Psoas muscle (tissue), 8 donors: Measurements from ENCODE around the gene TMEFF2. TPM values are rescaled to one million over a fixed set of nuclear protein-coding genes. Genes with fewer than 3 reads are reported as not detected.

Experiments used
- ATAC-seq, 4 donors: fragments of 200-7000 bp; cut with Tn5 transposase; one replicate each; pipeline ENCODE4 v1.9.1; 2020; ENCODE audit warnings: moderate library complexity in 3 of 4, mild to moderate bottlenecking in 2 of 4
- DNase-seq, 2 donors: peaks; one replicate each; pipeline ENCODE4 v3.0.0-alpha.2; 2020
- H3K27ac ChIP-seq: fragments of 200-600 bp; one replicate; pipeline ENCODE4 v1.8.0; 2022
- H3K27me3 ChIP-seq, 3 donors: fragments of 200-600 bp in 1 of 3; one replicate each; pipeline versions ENCODE4 v1.6.1 to v1.8.0; 2013 to 2022; ENCODE audit warnings: low read length in 2 of 3, mild to moderate bottlenecking in 2 of 3, moderate library complexity in 1 of 3; ENCODE audit not compliant: insufficient read depth in 3 of 3
- H3K36me3 ChIP-seq, 2 donors: fragments of 200-600 bp in 1 of 2; one replicate each; pipeline versions ENCODE4 v1.6.1 to v1.8.0; 2013 to 2022; ENCODE audit warnings: low read depth in 1 of 2, mild to moderate bottlenecking in 1 of 2, moderate library complexity in 1 of 2; ENCODE audit not compliant: insufficient read depth in 1 of 2
- H3K4me1 ChIP-seq: fragments of 200-600 bp; one replicate; pipeline ENCODE4 v1.8.0; 2022
- H3K4me3 ChIP-seq: fragments of 200-600 bp; one replicate; pipeline ENCODE4 v1.8.0; 2022; ENCODE audit warnings: mild to moderate bottlenecking
- H3K9me3 ChIP-seq: fragments of 200-600 bp; one replicate; pipeline ENCODE4 v1.8.0; 2022
- CTCF ChIP-seq: fragments of 200-600 bp; IDR thresholded peaks from one replicate; pipeline ENCODE4 v1.8.0; 2022; ENCODE audit warnings: antibody characterized with exemption
- WGBS, 3 donors: extraction: QIAGEN DNeasy Blood & Tissue Kit; methylation state at CpG; one replicate each; pipeline versions ENCODE4 v1.1.6 to v1.1.7; 2013; 5-methylcytosine and 5-hydroxymethylcytosine counted together
- intact Hi-C, 2 donors: fragments of 100-400 bp; cut with DNase I; formaldehyde crosslinking; loops; one replicate each; pipeline versions ENCODE4 v1.11.0 to v1.14.2; 2022
- polyA plus RNA-seq, 3 donors: library from polyadenylated mRNA; stranded (reverse); fragments of 200-250 nt; gene quantifications; one replicate each; pipeline ENCODE4 v1.2.3, GENCODE V29; 2013
- total RNA-seq, 4 donors: library from RNA; stranded (reverse); fragmentation: NEBNext Ultra II Directional in 2 of 4; extraction: Animal tissue kit (Norgen Biotek cat#: 25700) in 2 of 4; gene quantifications; one replicate each; pipeline versions ENCODE4 v1.2.1 to v1.2.4, GENCODE V29; 2021 to 2023
- donor health status: healthy with polysubstance abuse.
- donor health status: DM: no; HTN: no; CAD: no; lungs with moderate emphysema.
- donor health status: Bipolar disorder and iron deficiency.
- donor health status: healthy.
- donor health status: DM: yes; HTN: yes; CAD: no.
- donor health status: DM: no; HTN: no; CAD: no.
- donor health status: DM: no; HTN: no; CAD: no.
- donor health status: DM: yes; HTN: yes; CAD: no.

The TMEFF2 gene
- total and polyA plus RNA-seq, 7 donors = 0.07 to 0.47 (median 0.16) TPM; not detected in 4

- Histone ChIP-seq H3K9me3 (no peaks in the 10 kb centered on the region), H3K27ac (no peak overlapping the region), H3K4me3 (no peak overlapping the region), H3K36me3 (no peaks in the 10 kb centered on the region), H3K27me3 (no peaks in the 10 kb centered on the region), H3K4me1 (peaks cover 4% of the 10 kb centered on the region)
- 78 to 83% (median 81%) methylated on average over 3 of the region's 3 CpGs for WGBS, 3 donors
- ATAC-seq = no peak
- TF ChIP-seq CTCF = no peak
- intact Hi-C loops = no loop called here
- no peak for DNase-seq
These were observed 44.6 kb downstream of the TMEFF2 start for GRCh38 chr2:192150166-192150565.

GRCh38 chr2:192148620-192149321 lies 46.0 kb downstream of the TMEFF2 start:
- ATAC-seq (no peak), DNase-seq (no peak)
- no peaks in the 10 kb centered on the region for H3K9me3 ChIP-seq
- intact Hi-C loops = no loop called here
- WGBS, 3 donors = 43 to 50% (median 44%) methylated on average over 5 of the region's 5 CpGs
- H3K4me1 ChIP-seq = peaks cover 4% of the 10 kb centered on the region
- no peak for TF ChIP-seq CTCF
- no peak overlapping the region for H3K4me3 ChIP-seq
- H3K27ac ChIP-seq = no peak overlapping the region
- H3K27me3 ChIP-seq = no peaks in the 10 kb centered on the region
- H3K36me3 ChIP-seq = no peaks in the 10 kb centered on the region

GRCh38 chr2:192148241-192148619 lies 46.5 kb downstream of the TMEFF2 start:
- H3K9me3 ChIP-seq = no peaks in the 10 kb centered on the region
- H3K4me1 ChIP-seq = peaks cover 4% of the 10 kb centered on the region
- DNase-seq (no peak), ATAC-seq (no peak)
- intact Hi-C loops = no loop called here
- WGBS, 3 donors = 25 to 27% (median 27%) methylated on average over 2 of the region's 2 CpGs
- no peaks in the 10 kb centered on the region for H3K36me3 ChIP-seq
- H3K27me3 ChIP-seq = no peaks in the 10 kb centered on the region
- no peak overlapping the region for H3K27ac ChIP-seq
- no peak overlapping the region for H3K4me3 ChIP-seq
- TF ChIP-seq CTCF = no peak

- Histone ChIP-seq H3K4me1 (peaks cover 4% of the 10 kb centered on the region), H3K27me3 (no peaks in the 10 kb centered on the region), H3K27ac (no peak overlapping the region), H3K4me3 (no peak overlapping the region), H3K36me3 (no peaks in the 10 kb centered on the region), H3K9me3 (no peaks in the 10 kb centered on the region)
- intact Hi-C loops = no loop called here
- no peak for TF ChIP-seq CTCF
- 73 to 85% (median 73%) methylated on average over 1 of the region's 1 CpG for WGBS, 3 donors
- DNase-seq = no peak
- no peak for ATAC-seq
These were observed 48.4 kb downstream of the TMEFF2 start for GRCh38 chr2:192146069-192147015.
